ACC112 (cell line): ENCODE results near the gene PVRIG.
A peak's percentile ranks its signal among the peaks of the same experiment; 100 is the strongest.
"Not testable (repeated sequence)": the region's sequence is repeated elsewhere in the genome, so short reads cannot be mapped to it uniquely, and the experiment has no call there.

ENCODE experiments used
- H2AFZ ChIP-seq: fragments of 200-600 bp; sonication (generic); one replicate; pipeline ENCODE4 v1.6.0; 2017; ENCODE audit warnings: antibody characterized with exemption, low read length; ENCODE audit not compliant: unreplicated experiment
- H3K27ac ChIP-seq: fragments of 200-600 bp; sonication (generic); 2 replicates; pipeline ENCODE4 v1.5.1; 2014; ENCODE audit warnings: low read depth, mild to moderate bottlenecking, antibody characterized with exemption, low read length, moderate library complexity
- H3K27me3 ChIP-seq: fragments of 200-600 bp; sonication (generic); 2 replicates; pipeline ENCODE4 v1.6.1; 2014; ENCODE audit warnings: mild to moderate bottlenecking, antibody characterized with exemption, low read length, moderate library complexity, mixed read lengths; ENCODE audit not compliant: insufficient read depth
- H3K36me3 ChIP-seq: fragments of 200-600 bp; sonication (generic); 2 replicates; pipeline ENCODE4 v1.6.1; 2016; ENCODE audit warnings: mild to moderate bottlenecking, antibody characterized with exemption, low read length, moderate library complexity, mixed read lengths; ENCODE audit not compliant: insufficient read depth
- H3K4me1 ChIP-seq: fragments of 200-600 bp; sonication (generic); one replicate; pipeline ENCODE4 v1.6.1; 2016; ENCODE audit warnings: low read length, mixed read lengths; ENCODE audit not compliant: insufficient read depth, unreplicated experiment, control insufficient read depth
- H3K4me3 ChIP-seq: fragments of 200-600 bp; sonication (generic); 2 replicates; pipeline ENCODE4 v1.5.1; 2014; ENCODE audit warnings: mild to moderate bottlenecking, low read depth, low read length
- H3K79me2 ChIP-seq: fragments of 200-600 bp; sonication (generic); one replicate; pipeline ENCODE4 v1.6.0; 2016; ENCODE audit warnings: low read length; ENCODE audit not compliant: control insufficient read depth, unreplicated experiment, insufficient read depth

The PVRIG gene

DNA sequence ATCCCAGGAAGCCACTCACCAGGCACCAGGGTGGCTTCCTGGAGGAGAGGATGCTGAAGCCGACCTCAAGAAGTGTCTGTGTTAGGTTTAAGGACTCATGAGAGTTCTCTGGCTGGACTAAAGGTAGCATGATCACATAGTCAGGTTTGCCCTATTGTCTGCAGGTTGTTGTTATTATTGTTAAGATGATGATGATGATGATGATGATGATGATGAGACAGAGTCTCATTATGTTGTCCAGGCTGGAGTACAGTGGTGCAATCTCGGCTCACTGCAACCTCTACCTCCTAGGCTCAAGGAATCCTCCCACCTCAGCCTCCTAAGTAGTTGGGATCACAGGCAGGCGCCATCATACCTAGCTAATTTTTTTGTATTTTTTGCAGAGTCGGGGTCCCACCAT is 44.5 kb downstream of the PVRIG start:
- not testable (repeated sequence) for H3K27ac ChIP-seq, H3K4me3 ChIP-seq, H2AFZ ChIP-seq, H3K4me1 ChIP-seq, H3K27me3 ChIP-seq, H3K79me2 ChIP-seq, H3K36me3 ChIP-seq

GRCh38 chr7:100264669-100265165 is 45.0 kb downstream of the PVRIG start:
- not testable (repeated sequence) for H3K27ac ChIP-seq, H2AFZ ChIP-seq, H3K27me3 ChIP-seq, H3K4me1 ChIP-seq, H3K4me3 ChIP-seq, H3K79me2 ChIP-seq, H3K36me3 ChIP-seq

- not testable (repeated sequence) for H2AFZ ChIP-seq, H3K4me3 ChIP-seq, H3K4me1 ChIP-seq, H3K27me3 ChIP-seq, H3K36me3 ChIP-seq, H3K79me2 ChIP-seq, H3K27ac ChIP-seq
Observed at GRCh38 chr7:100265851-100266250, 46.1 kb downstream of the PVRIG start.

DNA sequence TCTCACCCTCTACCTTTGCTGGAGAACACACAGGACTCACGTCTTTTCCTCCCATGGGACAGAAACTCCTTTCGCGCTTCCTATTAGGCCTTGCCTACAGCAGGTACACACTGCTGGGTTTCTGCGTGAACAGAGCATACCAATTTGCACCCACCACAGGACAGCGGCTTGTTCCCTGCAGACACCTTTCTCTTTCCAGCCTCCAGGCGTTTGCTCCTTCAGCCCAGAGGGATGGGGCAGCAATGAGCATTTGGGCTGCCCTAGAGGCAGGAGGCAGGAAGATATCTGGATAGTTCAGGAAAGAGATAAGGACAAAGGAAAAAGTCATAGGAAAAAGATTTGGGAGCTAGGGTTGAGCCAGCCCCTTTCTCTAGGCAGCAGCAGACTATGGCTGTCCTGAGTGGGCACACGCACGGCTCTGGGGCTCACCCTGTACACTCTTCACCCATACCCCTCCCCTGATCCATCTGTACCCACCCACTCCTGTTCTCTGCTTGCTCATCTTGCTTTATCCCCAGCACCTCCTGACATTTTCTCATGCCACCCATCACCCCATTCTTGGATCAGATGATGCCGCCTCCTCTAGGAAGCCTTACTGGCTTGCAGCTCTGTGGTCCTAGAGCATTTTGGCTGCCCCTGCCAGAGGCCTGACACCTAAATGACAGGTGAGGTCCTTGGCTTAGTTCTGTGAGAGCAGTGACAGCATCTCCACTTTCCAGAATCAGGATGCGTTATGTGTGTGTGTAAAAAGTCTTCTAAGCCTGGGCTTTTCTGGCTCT is 47.0 kb downstream of the PVRIG start:
- Histone ChIP-seq H3K4me3 (no peak overlapping the region), H3K4me1 (peaks cover 4% of the 10 kb centered on the region), H3K27ac (no peak overlapping the region), H3K36me3 (no peaks in the 10 kb centered on the region), H3K27me3 (no peaks in the 10 kb centered on the region), H3K79me2 (no peaks in the 10 kb centered on the region), H2AFZ (no peak overlapping the region)

GRCh38 chr7:100267648-100268047 is 47.9 kb downstream of the PVRIG start:
- H3K79me2 ChIP-seq, result no peaks in the 10 kb centered on the region
- no peaks in the 10 kb centered on the region for H3K36me3 ChIP-seq
- H3K4me1 ChIP-seq, result peaks cover 4% of the 10 kb centered on the region
- H2AFZ ChIP-seq, result no peak overlapping the region
- H3K4me3 ChIP-seq, result no peak overlapping the region
- H3K27ac ChIP-seq, result no peak overlapping the region
- H3K27me3 ChIP-seq, result no peaks in the 10 kb centered on the region

- not testable (repeated sequence) for H3K79me2 ChIP-seq, H3K36me3 ChIP-seq, H3K4me3 ChIP-seq, H3K4me1 ChIP-seq, H3K27ac ChIP-seq, H2AFZ ChIP-seq, H3K27me3 ChIP-seq
Observed at GRCh38 chr7:100268882-100269281, 49.1 kb downstream of the PVRIG start.

- not testable (repeated sequence) for H3K27ac ChIP-seq, H3K36me3 ChIP-seq, H3K79me2 ChIP-seq, H3K4me1 ChIP-seq, H3K27me3 ChIP-seq, H3K4me3 ChIP-seq, H2AFZ ChIP-seq
Observed at GRCh38 chr7:100269306-100270045, 49.7 kb downstream of the PVRIG start.

DNA sequence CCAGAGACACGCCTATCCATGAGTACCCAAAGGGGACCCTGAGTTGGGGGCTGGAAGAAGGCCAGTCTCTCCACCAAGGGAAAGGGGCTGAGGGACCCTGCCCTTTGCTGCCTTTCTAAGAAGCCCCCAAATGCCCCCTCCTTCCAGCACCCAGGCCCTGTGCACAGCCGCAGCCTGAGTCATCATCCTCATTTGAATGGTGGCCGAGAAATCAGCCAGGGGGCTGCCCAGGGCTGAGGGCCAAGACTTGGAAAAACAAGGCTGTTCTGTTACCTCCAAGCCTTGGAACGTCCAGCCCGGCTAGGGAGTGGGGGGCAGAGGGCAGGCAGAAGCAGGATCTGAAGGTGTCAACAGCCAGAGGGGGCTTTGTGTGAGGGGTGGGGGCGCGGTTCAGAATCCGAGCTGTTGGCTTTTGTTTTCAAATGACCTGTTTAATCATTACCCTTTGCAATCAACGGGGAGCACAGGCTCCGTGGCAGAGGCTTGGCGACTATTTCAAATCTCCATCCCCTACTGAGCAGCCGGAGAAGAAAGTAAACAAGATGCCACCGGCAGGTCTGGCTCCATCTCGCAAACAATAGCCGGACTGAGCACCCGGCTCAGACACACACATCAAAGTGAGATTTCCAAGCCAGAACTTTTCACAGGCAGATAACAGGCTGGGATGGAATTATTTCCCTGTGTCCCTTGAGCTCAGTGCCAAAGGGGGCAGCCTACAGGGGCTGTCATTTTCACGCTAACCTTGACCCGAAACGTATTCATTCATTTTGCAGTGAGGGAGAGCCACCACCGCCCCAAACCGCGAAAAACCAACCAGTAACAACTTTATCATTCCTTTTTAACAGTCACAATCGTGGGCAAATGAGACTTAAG is 50.5 kb downstream of the PVRIG start:
- not testable (repeated sequence) for H3K27ac ChIP-seq, H3K27me3 ChIP-seq, H3K79me2 ChIP-seq, H3K36me3 ChIP-seq, H3K4me1 ChIP-seq, H2AFZ ChIP-seq
- peak overlapping the region; percentile 80 for H3K4me3 ChIP-seq
